GM13977 (cell line): ENCODE measurements around the gene DLST.

Experiments used
- DNase-seq: peaks from one replicate; pipeline ENCODE4 v3.0.0; 2012; ENCODE audit warnings: low spot score
- in situ Hi-C: fragments of 300-500 bp; cut with MboI; formaldehyde crosslinking; loops from one replicate; pipeline ENCODE4 v1.12.0; 2022; ENCODE audit warnings: low sequenced_read_pairs, low pct_unique_long_range_greater_than_20kb, mixed read lengths, inconsistent platforms; ENCODE audit not compliant: unreplicated experiment
- TF ChIP-seq, protein P1 (sequence below): IDR thresholded peaks from 2 replicates; pipeline ENCODE4 v1.5.1; 2012; ENCODE audit warnings: mild to moderate bottlenecking, control low read depth; ENCODE audit not compliant: insufficient read depth; ENCODE audit errors: extremely low read depth, missing control alignments

DLST gene

DNA sequence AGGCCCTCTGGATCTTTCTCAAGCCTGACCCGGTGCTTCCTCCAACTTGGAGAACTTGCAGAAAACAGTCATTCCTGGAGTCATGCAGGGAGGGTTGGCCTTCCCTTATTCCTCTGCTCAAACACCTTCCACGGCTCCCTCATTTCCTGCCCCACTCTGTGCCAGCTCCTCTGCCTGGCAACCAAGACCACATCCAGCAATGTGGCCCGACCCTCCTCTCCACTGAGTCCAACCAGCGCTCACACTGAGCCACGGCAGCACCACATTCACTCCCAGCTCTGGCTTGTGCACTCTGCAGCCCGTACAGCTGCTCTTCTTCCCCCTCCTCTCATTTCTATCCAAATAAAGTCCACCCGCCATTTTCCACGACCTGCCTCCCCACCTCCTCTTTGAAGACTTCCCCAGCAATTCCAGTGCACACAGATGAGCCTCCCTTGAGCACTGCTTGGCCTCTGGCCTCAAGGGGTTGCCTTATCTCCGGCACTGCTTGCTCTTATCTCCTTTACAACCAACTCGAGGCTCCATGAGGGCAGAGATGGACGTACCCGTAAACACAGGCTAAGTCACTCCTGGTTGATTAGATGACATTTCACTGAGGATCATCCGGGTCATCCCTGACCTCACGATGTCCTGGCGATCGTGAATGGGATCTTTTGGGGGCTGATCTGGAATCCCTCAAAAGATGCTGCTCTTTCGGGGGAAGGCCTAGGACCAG lies 68.3 kb downstream of the DLST start:
- TF ChIP-seq, protein P1, sequence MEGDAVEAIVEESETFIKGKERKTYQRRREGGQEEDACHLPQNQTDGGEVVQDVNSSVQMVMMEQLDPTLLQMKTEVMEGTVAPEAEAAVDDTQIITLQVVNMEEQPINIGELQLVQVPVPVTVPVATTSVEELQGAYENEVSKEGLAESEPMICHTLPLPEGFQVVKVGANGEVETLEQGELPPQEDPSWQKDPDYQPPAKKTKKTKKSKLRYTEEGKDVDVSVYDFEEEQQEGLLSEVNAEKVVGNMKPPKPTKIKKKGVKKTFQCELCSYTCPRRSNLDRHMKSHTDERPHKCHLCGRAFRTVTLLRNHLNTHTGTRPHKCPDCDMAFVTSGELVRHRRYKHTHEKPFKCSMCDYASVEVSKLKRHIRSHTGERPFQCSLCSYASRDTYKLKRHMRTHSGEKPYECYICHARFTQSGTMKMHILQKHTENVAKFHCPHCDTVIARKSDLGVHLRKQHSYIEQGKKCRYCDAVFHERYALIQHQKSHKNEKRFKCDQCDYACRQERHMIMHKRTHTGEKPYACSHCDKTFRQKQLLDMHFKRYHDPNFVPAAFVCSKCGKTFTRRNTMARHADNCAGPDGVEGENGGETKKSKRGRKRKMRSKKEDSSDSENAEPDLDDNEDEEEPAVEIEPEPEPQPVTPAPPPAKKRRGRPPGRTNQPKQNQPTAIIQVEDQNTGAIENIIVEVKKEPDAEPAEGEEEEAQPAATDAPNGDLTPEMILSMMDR: no peak
- DNase-seq: no peak
- in situ Hi-C loops: no loop called here

GRCh38 chr14:74950795-74951442 lies 69.2 kb downstream of the DLST start:
- in situ Hi-C loops: no loop called here
- DNase-seq: no peak
- TF ChIP-seq, protein P1: no peak

GRCh38 chr14:74951443-74952179 lies 69.9 kb downstream of the DLST start:
- TF ChIP-seq, protein P1: no peak
- in situ Hi-C loops: no loop called here
- DNase-seq: no peak

DNA sequence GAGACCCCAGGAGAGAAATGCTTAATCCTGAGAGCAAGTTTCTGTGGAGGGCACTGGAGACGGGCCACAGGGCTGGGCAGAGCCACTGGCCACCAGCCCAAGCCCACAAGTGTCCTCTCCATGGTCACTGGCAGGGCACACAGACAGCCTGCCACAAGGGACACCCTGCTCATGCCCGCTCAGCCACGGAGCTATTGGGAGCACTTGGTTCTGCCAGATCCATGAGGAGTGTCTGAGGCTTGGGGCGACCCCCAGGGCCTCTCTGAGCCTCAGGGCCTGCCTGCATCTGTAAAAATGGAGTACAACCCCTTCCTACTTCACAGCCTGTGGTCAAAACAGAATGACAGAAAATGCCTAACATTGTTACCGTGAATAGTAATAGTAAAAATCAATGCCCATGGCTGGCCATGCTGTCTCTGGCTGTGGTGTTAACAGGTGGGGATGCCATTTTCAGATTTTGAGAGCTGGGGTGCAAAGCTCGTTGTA lies 70.5 kb downstream of the DLST start:
- in situ Hi-C loops: no loop called here
- no peak for DNase-seq

GRCh38 chr14:74952697-74953484 lies 71.2 kb downstream of the DLST start:
- in situ Hi-C loops: no loop called here
- no peak for DNase-seq
- TF ChIP-seq, protein P1: no peak

More for the DNA sequence above, 70.5 kb downstream of the DLST start:
- TF ChIP-seq, protein P1: no peak
